HG03280 (cell line): ENCODE data around the gene ISG20.

Experiments
- ATAC-seq: cut with Tn5 transposase; IDR thresholded peaks from one replicate; pipeline ENCODE4 v1.9.1; 2021; ENCODE audit warnings: mild to moderate bottlenecking, moderate library complexity; ENCODE audit not compliant: unreplicated experiment

ISG20 gene

GRCh38 chr15:88638626-88639372 lies at the start of gene ISG20:
ISG20 (plus strand) TSS chr15:88639016; CDS start chr15:88639367, 351 bp downstream.
- peak; percentile 69 for ATAC-seq

GRCh38 chr15:88590759-88591158 lies 48.1 kb upstream of the ISG20 start:
- ATAC-seq = no peak

GRCh38 chr15:88591384-88591783 lies 47.4 kb upstream of the ISG20 start:
- no peak for ATAC-seq

- ATAC-seq = no peak
Observed at GRCh38 chr15:88603885-88604284, 34.9 kb upstream of the ISG20 start.

- no peak for ATAC-seq
Observed at GRCh38 chr15:88604381-88605188, 34.2 kb upstream of the ISG20 start.

- ATAC-seq = no peak
Observed at GRCh38 chr15:88605189-88606069, 33.4 kb upstream of the ISG20 start.

- no peak for ATAC-seq
Observed at GRCh38 chr15:88606070-88606794, 32.6 kb upstream of the ISG20 start.

- ATAC-seq = no peak
Observed at GRCh38 chr15:88607951-88608350, 30.9 kb upstream of the ISG20 start.

GRCh38 chr15:88608607-88609181 lies 30.1 kb upstream of the ISG20 start:
- no peak for ATAC-seq

- ATAC-seq = no peak
Observed at GRCh38 chr15:88609344-88610090, 29.3 kb upstream of the ISG20 start.

GRCh38 chr15:88610701-88611231 lies 28.1 kb upstream of the ISG20 start:
- no peak for ATAC-seq

GRCh38 chr15:88612186-88612796 lies 26.5 kb upstream of the ISG20 start:
- no peak for ATAC-seq

- ATAC-seq = no peak
Observed at GRCh38 chr15:88613074-88613944, 25.5 kb upstream of the ISG20 start.

- ATAC-seq = peak; percentile 61
Observed at GRCh38 chr15:88615303-88616107, 23.3 kb upstream of the ISG20 start.

GRCh38 chr15:88616240-88616639 lies 22.6 kb upstream of the ISG20 start:
- no peak for ATAC-seq

- no peak for ATAC-seq
Observed at GRCh38 chr15:88617031-88617722, 21.6 kb upstream of the ISG20 start.
